Testis (tissue), 3 donors: ENCODE results near the gene CRIM1. TPM values are rescaled to one million over a fixed set of nuclear protein-coding genes. Genes with fewer than 3 reads are reported as not detected.
"Not testable (repeated sequence)": the region's sequence is repeated elsewhere in the genome, so short reads cannot be mapped to it uniquely, and the experiment has no call there.

Experiments used
- DNase-seq: peaks from one replicate; pipeline ENCODE4 v3.0.0-alpha.2; 2019
- H3K27ac ChIP-seq, 2 donors: fragments of 200-600 bp; sonication (generic); one replicate each; pipeline ENCODE4 v1.5.1; 2019
- H3K27me3 ChIP-seq: fragments of 200-600 bp; sonication (generic); one replicate; pipeline ENCODE4 v1.5.1; 2019
- H3K36me3 ChIP-seq: fragments of 200-600 bp; sonication (generic); one replicate; pipeline ENCODE4 v1.5.1; 2017; ENCODE audit warnings: low read depth; ENCODE audit errors: missing control alignments
- H3K4me1 ChIP-seq: fragments of 200-600 bp; sonication (generic); one replicate; pipeline ENCODE4 v1.5.1; 2019
- H3K4me3 ChIP-seq, 2 donors: fragments of 200-600 bp; sonication (generic); one replicate each; pipeline ENCODE4 v1.5.1; 2017 to 2019
- H3K9me3 ChIP-seq: fragments of 200-600 bp; sonication (generic); one replicate; pipeline ENCODE4 v1.5.1; 2017
- POLR2A ChIP-seq: fragments of 450-650 bp; IDR thresholded peaks from one replicate; pipeline ENCODE4 v1.6.1; 2017; ENCODE audit warnings: antibody characterized with exemption, mild to moderate bottlenecking, moderate library complexity
- WGBS, 2 donors: methylation state at CpG; one replicate each; pipeline ENCODE4 v1.1.5; 2018; 5-methylcytosine and 5-hydroxymethylcytosine counted together
- intact Hi-C: fragments of 100-400 bp; cut with DNase I; formaldehyde crosslinking; loops from one replicate; pipeline ENCODE4 v1.15.1; 2023; ENCODE audit warnings: low total_unique reads
- polyA plus RNA-seq: library from polyadenylated mRNA; stranded (reverse); fragments of 350-450 nt; fragmentation: Illumina TruSeq; extraction: RNeasy Lipid Tissue Mini Kit (QIAGEN cat#74804); gene quantifications from one replicate; pipeline ENCODE4 v1.2.3, GENCODE V29; 2014; ENCODE audit warnings: low read depth, low replicate concordance; ENCODE audit not compliant: insufficient read depth
- total RNA-seq, 2 donors: library from RNA; depleted of rRNA; stranded (reverse); fragments of >200 nt; gene quantifications; one replicate each; pipeline ENCODE4 v1.2.3, GENCODE V29; 2016
- TF ChIP-seq, protein P1 (sequence below), 3 experiments: fragments of 450-650 bp in 2 of 3; fragments of 200-600 bp in 1 of 3; sonication (generic) in 1 of 3; IDR thresholded peaks; one replicate each; pipeline ENCODE4 v1.5.1; 2016 to 2019; ENCODE audit warnings: antibody characterized with exemption in 3 of 3, mild to moderate bottlenecking in 2 of 3, moderate library complexity in 1 of 3

Gene CRIM1
- total and polyA plus RNA-seq, 3 donors from 2014 or later = 38.2 to 94.1 (median 68.4) TPM

DNA sequence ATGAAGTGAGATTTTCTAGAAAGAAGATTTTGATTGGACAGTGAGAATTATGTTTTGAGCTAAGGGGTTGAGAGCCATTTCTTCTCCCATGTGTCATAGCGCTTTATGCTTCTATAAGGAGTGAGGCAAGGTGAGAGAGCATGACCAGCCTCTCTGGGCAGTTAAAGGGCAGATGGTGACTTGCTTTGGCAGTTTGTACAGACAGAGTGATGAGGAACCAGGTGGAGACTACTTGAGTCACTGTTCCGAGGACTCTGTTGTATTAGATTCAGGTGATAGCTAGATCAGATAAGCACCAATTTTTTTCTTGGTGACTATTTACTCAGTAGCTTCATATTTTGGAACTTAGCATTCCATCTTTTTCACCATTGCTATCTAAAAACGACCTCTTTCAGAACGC, 4.5 kb downstream of the CRIM1 start:
- no peaks in the 10 kb centered on the region for H3K27me3 ChIP-seq
- H3K36me3 ChIP-seq = no peaks in the 10 kb centered on the region
- peaks cover 19% of the 10 kb centered on the region for H3K4me1 ChIP-seq
- WGBS, 2 donors = 63 to 73% methylated on average over 4 of the region's 4 CpGs
- H3K9me3 ChIP-seq = no peaks in the 10 kb centered on the region
- no peak for DNase-seq
- TF ChIP-seq POLR2A = no peak
- TF ChIP-seq, protein P1, sequence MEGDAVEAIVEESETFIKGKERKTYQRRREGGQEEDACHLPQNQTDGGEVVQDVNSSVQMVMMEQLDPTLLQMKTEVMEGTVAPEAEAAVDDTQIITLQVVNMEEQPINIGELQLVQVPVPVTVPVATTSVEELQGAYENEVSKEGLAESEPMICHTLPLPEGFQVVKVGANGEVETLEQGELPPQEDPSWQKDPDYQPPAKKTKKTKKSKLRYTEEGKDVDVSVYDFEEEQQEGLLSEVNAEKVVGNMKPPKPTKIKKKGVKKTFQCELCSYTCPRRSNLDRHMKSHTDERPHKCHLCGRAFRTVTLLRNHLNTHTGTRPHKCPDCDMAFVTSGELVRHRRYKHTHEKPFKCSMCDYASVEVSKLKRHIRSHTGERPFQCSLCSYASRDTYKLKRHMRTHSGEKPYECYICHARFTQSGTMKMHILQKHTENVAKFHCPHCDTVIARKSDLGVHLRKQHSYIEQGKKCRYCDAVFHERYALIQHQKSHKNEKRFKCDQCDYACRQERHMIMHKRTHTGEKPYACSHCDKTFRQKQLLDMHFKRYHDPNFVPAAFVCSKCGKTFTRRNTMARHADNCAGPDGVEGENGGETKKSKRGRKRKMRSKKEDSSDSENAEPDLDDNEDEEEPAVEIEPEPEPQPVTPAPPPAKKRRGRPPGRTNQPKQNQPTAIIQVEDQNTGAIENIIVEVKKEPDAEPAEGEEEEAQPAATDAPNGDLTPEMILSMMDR (IDR thresholded peaks at IDR 0.05) = no peak
- intact Hi-C loops = no loop called here
- no peak overlapping the region for H3K4me3 ChIP-seq
- peak overlapping the region in 1 of 2 donors; percentile 4 for H3K27ac ChIP-seq

DNA sequence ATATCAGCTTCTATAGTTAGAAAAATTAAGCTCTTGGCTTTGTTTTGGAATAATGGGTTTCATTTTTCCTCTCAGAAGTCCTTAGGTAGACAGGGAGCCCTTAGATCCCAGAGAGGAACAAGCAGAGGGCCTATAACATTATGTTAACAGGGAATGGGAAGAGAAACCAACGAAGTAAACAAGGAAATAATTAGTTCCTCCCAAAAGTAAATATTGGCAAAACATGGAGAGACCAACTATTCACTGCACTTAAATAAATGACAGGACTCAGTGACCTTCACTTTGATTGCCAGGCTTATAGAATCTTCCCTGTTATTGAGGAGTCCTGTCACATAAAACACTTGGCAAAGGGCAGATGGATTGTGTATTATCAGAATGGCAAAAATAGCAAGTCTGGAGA, 5.3 kb downstream of the CRIM1 start:
- DNase-seq = no peak
- Histone ChIP-seq H3K4me1 (peaks cover 19% of the 10 kb centered on the region), H3K36me3 (no peaks in the 10 kb centered on the region), H3K4me3 (no peak overlapping the region), H3K27me3 (no peaks in the 10 kb centered on the region), H3K9me3 (no peaks in the 10 kb centered on the region), H3K27ac (no peak overlapping the region)
- intact Hi-C loops = no loop called here
- TF ChIP-seq, protein P1 (IDR thresholded peaks at IDR 0.05) = no peak
- TF ChIP-seq POLR2A = no peak
- WGBS, 2 donors = 45 to 54% methylated on average over 1 of the region's 1 CpG

DNA sequence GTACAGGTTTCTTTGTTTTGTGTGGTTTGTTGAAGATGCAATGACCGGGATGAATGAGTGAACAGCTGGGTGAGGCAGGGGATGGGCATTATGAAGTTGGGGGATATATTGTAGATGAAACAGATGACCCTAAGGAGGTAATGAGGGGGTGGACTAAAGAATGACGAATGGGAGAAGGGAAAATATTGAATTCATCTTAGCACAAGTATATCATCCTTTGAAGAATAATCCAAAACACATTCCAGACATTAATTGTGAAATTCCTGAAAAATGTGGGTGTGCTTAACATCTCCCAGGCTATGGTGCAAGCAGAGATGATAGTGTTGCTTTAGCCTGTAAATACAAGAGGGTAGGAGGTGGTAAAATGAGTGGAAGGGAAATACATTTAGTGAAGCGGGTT, 5.8 kb downstream of the CRIM1 start:
- TF ChIP-seq POLR2A = no peak
- TF ChIP-seq, protein P1 (IDR thresholded peaks at IDR 0.05) = no peak
- Histone ChIP-seq H3K27ac (no peak overlapping the region), H3K36me3 (no peaks in the 10 kb centered on the region), H3K9me3 (no peaks in the 10 kb centered on the region), H3K4me3 (no peak overlapping the region), H3K4me1 (peaks cover 19% of the 10 kb centered on the region), H3K27me3 (no peaks in the 10 kb centered on the region)
- DNase-seq = no peak
- intact Hi-C loops = no loop called here
- WGBS, 2 donors = 66 to 72% methylated on average over 3 of the region's 3 CpGs

DNA sequence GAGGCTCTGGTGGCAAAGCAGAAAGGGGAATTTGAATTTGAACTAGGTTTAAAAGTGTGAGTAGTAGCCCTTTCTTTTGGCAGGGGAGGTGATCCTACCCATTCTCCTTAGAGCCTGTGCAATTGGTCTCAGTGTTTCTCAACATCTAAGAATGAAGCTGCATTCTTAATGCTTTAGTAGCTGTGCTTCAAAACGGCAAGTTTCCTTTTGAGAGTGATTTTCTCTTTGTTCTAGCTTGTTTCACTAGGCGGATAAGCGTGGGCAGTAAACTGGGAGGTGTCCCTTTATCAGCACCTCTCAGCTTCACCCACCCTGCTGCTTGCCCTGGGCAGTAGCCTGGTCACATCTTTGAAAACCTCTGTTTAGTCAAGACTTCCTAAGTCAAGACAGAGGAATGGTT, 6.7 kb downstream of the CRIM1 start:
- Histone ChIP-seq H3K27me3 (no peaks in the 10 kb centered on the region), H3K36me3 (no peaks in the 10 kb centered on the region), H3K4me1 (peaks cover 26% of the 10 kb centered on the region), H3K27ac (peak overlapping the region in 1 of 2 donors; percentile 20), H3K4me3 (no peak overlapping the region), H3K9me3 (no peaks in the 10 kb centered on the region)
- TF ChIP-seq, protein P1 (IDR thresholded peaks at IDR 0.05) = no peak
- no peak for TF ChIP-seq POLR2A
- intact Hi-C loops = no loop called here
- WGBS, 2 donors = 55 to 59% methylated on average over 3 of the region's 3 CpGs
- no peak for DNase-seq

DNA sequence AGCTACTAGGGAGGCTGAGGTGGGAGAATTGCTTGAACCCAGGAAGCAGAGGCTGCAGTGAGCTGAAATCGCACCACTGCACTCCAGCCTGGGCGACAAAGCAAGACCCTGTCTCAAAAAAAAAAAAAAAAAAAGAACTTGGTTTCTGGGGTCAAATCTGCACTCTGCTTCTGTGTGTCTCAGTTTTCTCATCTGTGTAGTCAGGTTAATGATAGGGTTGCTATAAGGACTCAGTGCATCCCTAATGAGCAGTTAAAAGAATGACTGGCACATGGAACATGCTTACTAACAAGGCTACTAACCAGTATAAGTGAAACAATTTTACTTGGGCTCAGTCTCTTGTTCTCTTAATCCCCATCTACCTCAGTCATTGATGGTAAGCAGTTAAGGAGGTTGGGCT, 7.5 kb downstream of the CRIM1 start:
- Histone ChIP-seq H3K27ac (peak overlapping the region in 1 of 2 donors; percentile 20), H3K4me1 (peaks cover 29% of the 10 kb centered on the region)
- DNase-seq, H3K36me3 ChIP-seq, H3K4me3 ChIP-seq, H3K27me3 ChIP-seq, H3K9me3 ChIP-seq, intact Hi-C loops: not testable (repeated sequence)
- WGBS, 2 donors = 88 to 91% methylated on average over 2 of the region's 2 CpGs
